Pulmonary artery endothelial cell (primary cell): ENCODE data around the gene PREP. TPM values are rescaled to one million over a fixed set of nuclear protein-coding genes. Genes with fewer than 3 reads are reported as not detected.
A peak's percentile ranks its signal among the peaks of the same experiment; 100 is the strongest.

Source experiments
- DNase-seq: peaks from one replicate; pipeline ENCODE4 v3.0.0-alpha.2; 2011; ENCODE audit warnings: low read depth, low spot score
- total RNA-seq: library from RNA; depleted of rRNA; stranded (reverse); fragments of >200 nt; gene quantifications from 2 replicates; pipeline ENCODE4 v1.2.3, GENCODE V29; 2014

Gene PREP
- total RNA-seq, 1 donor from 2014 or later, result 21.7 TPM

GRCh38 chr6:105397987-105398386 lies 4.9 kb downstream of the PREP start:
- no peak for DNase-seq

- DNase-seq, result no peak
These were observed 11.2 kb downstream of the PREP start for GRCh38 chr6:105391705-105392104.

GRCh38 chr6:105389543-105389942 lies 13.3 kb downstream of the PREP start:
- no peak for DNase-seq

GRCh38 chr6:105388392-105388791 lies 14.5 kb downstream of the PREP start:
- no peak for DNase-seq

DNA sequence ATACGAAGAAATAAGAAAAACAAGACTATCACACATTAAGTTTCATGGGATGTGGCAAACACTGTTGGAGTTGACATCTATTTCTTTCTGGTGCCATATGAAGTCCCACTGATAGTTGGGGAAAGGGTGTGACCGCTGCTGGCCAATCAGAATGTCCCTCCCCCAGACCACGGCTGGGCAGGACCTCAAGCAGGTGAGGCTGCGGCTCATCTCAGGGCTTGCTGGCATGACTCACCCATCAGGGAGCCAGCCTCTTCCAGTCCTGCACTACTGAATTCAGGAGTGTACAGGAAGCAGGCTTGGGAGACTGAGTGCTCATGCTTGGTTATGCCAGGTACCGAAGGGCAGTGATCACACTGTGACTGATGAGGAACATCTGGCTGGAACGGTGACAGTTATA lies 18.9 kb downstream of the PREP start:
- no peak for DNase-seq

- no peak for DNase-seq
These were observed 19.9 kb downstream of the PREP start for GRCh38 chr6:105382958-105383357.

GRCh38 chr6:105382496-105382895 lies 20.4 kb downstream of the PREP start:
- DNase-seq, result no peak

DNA sequence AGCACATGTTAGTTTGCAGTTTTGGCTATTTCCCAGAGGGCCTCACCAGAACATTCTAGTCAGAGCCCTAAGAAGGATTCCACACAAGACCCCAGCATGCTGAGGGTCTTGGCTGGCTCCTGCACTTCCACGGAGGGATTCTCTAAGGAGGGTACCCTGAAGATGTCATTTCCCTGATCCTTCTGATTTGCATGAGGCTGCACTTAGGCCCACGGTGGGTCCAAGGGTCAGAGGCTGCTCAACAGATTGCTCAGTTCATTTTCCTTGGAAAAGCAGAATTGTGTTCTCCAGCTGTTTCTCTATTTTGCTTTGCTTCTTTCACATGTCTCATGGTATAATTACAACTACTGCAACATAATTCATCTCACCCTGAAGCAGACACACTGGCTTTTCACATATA lies 22.2 kb downstream of the PREP start:
- no peak for DNase-seq

GRCh38 chr6:105375797-105376196 lies 27.1 kb downstream of the PREP start:
- no peak for DNase-seq

DNA sequence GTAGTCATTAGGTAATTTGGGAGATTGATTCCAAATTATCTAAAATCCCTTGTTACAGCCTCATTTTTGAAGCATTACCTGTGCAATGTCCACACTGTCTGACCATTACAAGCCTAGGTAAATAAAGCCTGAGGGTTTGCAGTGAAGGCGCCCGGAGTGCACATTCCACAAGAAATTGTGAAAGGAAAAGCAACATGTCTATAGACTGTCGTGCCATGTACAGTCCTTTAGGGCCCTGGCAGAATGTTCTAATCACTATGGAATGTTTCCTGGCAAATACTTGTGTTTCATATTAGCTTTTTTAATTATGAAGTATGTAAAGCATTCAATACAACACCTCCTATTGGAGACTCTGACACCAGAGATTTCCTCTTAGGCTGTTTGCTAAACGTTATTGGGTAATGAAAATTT lies 28.9 kb downstream of the PREP start:
- DNase-seq, result peak; percentile 59

DNA sequence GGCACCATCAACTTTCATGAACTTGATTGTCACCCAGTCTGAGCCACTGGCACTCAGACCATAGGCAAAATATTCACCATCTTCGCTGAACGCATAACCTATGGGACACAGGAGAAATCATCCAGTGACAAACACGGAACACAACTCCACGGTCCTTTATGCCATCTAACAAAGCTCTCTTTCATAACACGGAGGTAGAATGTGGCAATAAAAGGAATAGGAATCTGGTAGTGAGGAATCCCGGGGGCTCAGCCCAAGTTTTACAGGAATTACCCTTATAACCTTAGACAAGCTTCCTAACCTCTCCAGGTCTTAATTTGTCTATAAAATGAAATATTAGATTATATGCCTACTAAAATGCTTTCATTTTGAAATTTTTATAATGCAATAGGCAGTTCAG lies 29.4 kb downstream of the PREP start:
- no peak for DNase-seq

GRCh38 chr6:105372849-105373182 lies 30.1 kb downstream of the PREP start:
- DNase-seq, result no peak

DNA sequence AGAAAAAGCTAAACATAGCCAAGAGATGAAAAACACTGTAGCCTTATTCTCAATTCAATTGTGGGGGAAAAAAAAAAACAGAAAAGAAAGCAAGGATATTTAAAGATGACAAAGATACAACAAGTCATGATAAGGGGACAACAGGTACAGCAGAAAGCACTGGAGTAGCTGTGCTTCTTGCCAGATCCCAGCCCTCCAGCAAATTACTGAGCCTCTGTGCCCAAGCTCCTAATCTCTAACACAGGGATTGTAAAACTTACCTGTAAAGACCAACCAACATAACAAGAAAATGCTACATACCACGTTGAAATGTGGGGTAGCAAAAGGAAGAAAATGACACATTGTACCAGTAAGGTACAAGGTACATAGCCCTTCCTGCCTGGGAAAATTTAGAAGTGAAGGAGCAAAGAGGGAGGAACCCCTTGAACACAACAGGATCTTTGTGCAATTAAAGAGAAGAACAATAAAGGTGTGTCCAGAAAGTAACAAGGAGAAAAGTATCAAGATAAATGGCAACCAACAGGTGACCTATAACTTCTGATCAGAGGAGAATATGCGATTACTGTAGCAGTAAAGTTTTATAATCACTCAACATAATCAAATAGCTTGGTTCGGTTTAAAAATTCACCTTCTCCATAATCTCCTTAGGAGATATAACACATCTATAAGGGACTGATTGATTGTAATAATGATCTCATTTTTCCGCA lies 30.6 kb downstream of the PREP start:
- DNase-seq, result no peak

GRCh38 chr6:105370351-105370750 lies 32.5 kb downstream of the PREP start:
- no peak for DNase-seq

DNA sequence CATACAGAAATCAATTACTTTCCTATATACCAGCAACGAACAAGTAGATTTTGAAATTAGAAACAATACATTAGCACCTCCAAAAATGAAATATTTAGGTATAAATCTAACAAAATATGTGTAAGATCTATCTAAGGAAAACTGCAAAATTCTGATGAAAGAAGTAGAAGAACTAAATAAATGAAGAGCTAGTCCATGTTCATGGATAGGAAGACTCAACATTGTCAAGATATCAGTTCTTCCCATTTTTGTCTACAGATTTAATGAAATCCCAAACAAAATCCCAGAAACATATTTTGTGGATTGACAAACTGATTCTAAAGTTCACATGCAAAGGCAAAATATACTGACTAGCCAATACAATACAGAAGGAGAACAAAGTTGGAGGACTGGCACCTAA lies 33.7 kb downstream of the PREP start:
- no peak for DNase-seq

- no peak for DNase-seq
These were observed 38.6 kb downstream of the PREP start for GRCh38 chr6:105364243-105364642.

GRCh38 chr6:105363100-105363754 lies 39.7 kb downstream of the PREP start:
- DNase-seq, result no peak

GRCh38 chr6:105359419-105360370 lies 43.2 kb downstream of the PREP start:
- DNase-seq, result peak; percentile 19

DNA sequence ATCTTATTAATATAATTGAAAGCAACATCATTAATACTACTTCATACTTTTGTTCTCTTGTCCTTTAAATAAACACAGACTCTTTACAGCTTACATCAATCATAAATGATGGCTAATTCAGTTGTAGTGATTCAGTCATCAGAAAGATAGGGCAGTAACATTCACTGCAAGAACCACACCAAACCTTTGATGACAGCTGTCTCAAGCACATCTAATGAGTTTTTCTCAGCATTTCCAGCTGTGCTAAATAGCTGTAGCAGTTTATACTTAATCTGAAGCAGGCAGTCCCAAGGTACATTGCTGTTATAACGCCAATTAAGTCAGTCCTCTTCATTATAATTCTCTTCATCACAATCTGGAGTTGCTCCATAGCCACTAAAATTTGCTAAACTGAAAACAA lies 45.7 kb downstream of the PREP start:
- no peak for DNase-seq

DNA sequence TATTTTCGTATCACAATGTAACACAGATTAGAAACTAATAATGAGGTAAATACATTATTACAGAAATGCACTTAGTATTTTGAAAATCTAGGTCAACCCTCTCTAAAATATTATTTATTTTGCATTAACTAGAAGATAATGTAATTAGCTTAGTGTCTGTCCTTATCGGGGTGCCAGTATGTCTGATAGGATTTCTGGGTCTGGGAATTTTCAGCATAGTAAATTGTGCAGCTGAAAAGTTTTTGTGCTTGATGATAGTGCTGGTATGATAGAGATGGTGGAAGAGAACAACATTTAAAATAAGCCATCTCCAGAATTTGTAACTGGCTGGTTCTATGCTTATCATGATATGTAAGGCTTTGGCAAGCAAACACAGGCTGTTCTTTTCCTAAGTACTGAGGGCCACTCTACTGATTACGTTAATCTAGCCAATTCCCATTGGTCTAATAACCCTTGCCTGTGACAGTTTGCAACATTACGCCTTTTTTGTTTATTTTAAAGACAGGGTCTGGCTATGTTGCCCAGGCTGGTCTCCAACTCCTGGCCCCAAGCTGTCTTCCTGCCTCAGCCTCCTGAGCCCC lies 50.8 kb downstream of the PREP start:
- DNase-seq, result no peak

GRCh38 chr6:105348897-105349296 lies 54.0 kb downstream of the PREP start:
- no peak for DNase-seq

- DNase-seq, result no peak
These were observed 56.8 kb downstream of the PREP start for GRCh38 chr6:105346052-105346451.
